Measurements from ENCODE around the gene GPSM3.
"Not testable (repeated sequence)": the region's sequence is repeated elsewhere in the genome, so short reads cannot be mapped to it uniquely, and the experiment has no call there.

Gene GPSM3

GRCh38 chr6:32148289-32149091 is 44.0 kb downstream of the GPSM3 start:
- peak; percentile 49 for DNase-seq

GRCh38 chr6:32147401-32148132 is 44.9 kb downstream of the GPSM3 start:
- DNase-seq = no peak

- no peak for DNase-seq
Measured at GRCh38 chr6:32146687-32147086, 45.8 kb downstream of the GPSM3 start.

GRCh38 chr6:32146287-32146686 is 46.2 kb downstream of the GPSM3 start:
- no peak for DNase-seq

GRCh38 chr6:32144238-32144637 is 48.2 kb downstream of the GPSM3 start:
- DNase-seq = not testable (repeated sequence)
